Transverse colon (tissue), 4 donors: ENCODE measurements around the gene CAPN15. TPM values are rescaled to one million over a fixed set of nuclear protein-coding genes. Genes with fewer than 3 reads are reported as not detected.

ENCODE experiments used
- DNase-seq: peaks from one replicate; pipeline ENCODE4 v3.0.0-alpha.2; 2019
- H3K27ac ChIP-seq, 4 donors: fragments of 200-600 bp; sonication (generic); 2 replicates each; pipeline ENCODE4 v1.5.1; 2016 to 2018; ENCODE audit warnings: inconsistent platforms in 4 of 4
- H3K27me3 ChIP-seq: fragments of 200-600 bp; sonication (generic); 2 replicates; pipeline ENCODE4 v1.5.1; 2017; ENCODE audit warnings: inconsistent platforms
- H3K36me3 ChIP-seq, 4 donors: fragments of 200-600 bp; sonication (generic); 2 replicates each; pipeline ENCODE4 v1.5.1; 2017 to 2019; ENCODE audit warnings: inconsistent platforms in 4 of 4
- H3K4me1 ChIP-seq, 4 donors: fragments of 200-600 bp; sonication (generic); 2 replicates each; pipeline ENCODE4 v1.5.1; 2017 to 2020; ENCODE audit warnings: inconsistent platforms in 4 of 4
- H3K4me3 ChIP-seq, 4 donors: fragments of 200-600 bp; sonication (generic); 1 replicate in 1 of 4; 2 replicates in 3 of 4; pipeline versions ENCODE4 v1.5.1 to v1.6.1; 2017 to 2019; ENCODE audit warnings: inconsistent platforms in 4 of 4
- H3K9me3 ChIP-seq, 2 donors: fragments of 200-600 bp; sonication (generic); 2 replicates each; pipeline ENCODE4 v1.5.1; 2017 to 2019; ENCODE audit warnings: inconsistent platforms in 2 of 2
- EP300 ChIP-seq: sonication (generic); formaldehyde crosslinking; IDR thresholded peaks from one replicate; pipeline ENCODE4 v1.6.1; 2017; ENCODE audit warnings: antibody characterized with exemption, low read depth
- POLR2A ChIP-seq: fragments of 450-650 bp; IDR thresholded peaks from one replicate; pipeline ENCODE4 v1.6.1; 2016; ENCODE audit warnings: antibody characterized with exemption, mild to moderate bottlenecking, moderate library complexity
- POLR2AphosphoS5 ChIP-seq, 3 donors: sonication (generic); formaldehyde crosslinking; IDR thresholded peaks; one replicate each; pipeline ENCODE4 v1.6.1; 2016; ENCODE audit warnings: antibody characterized with exemption in 3 of 3
- WGBS, 2 donors: methylation state at CpG; one replicate each; pipeline ENCODE4 v1.1.5; 2018; ENCODE audit warnings: low coverage in 1 of 2; 5-methylcytosine and 5-hydroxymethylcytosine counted together
- in situ Hi-C, 4 donors: fragments of 200-750 bp; cut with MboI; loops; one replicate each; pipeline versions ENCODE4 v1.15.0 to v1.15.1; 2017; ENCODE audit warnings: low sequenced_read_pairs in 3 of 4, low pct_ligation_motif_present in 1 of 4, low pct_unique_long_range_greater_than_20kb in 1 of 4
- intact Hi-C: fragments of 100-400 bp; cut with DNase I; formaldehyde crosslinking; loops from one replicate; pipeline ENCODE4 v1.15.1; 2023; ENCODE audit warnings: low total_unique reads
- total RNA-seq, 4 donors: library from RNA; depleted of rRNA; stranded (reverse); fragments of >200 nt; gene quantifications; one replicate each; pipeline ENCODE4 v1.1.0, GENCODE V29; 2016
- TF ChIP-seq, protein P1 (sequence below), 5 experiments: fragments of 200-600 bp in 3 of 5; fragments of 450-650 bp in 2 of 5; sonication (generic) in 3 of 5; IDR thresholded peaks; 1 replicate in 2 of 5; 2 replicates in 3 of 5; pipeline ENCODE4 v1.5.1; 2016 to 2017; ENCODE audit warnings: antibody characterized with exemption in 5 of 5, inconsistent platforms in 3 of 5, mild to moderate bottlenecking in 2 of 5, moderate library complexity in 1 of 5

Gene CAPN15
- total RNA-seq, 4 donors from 2014 or later, result 108 to 388 (median 175) TPM

- Histone ChIP-seq H3K27ac (no peak overlapping the region), H3K4me3 (peak overlapping the region in 1 of 4 donors; percentile 26), H3K36me3 (peaks cover 0 to 10% (median 0%) of the 10 kb centered on the region in 4 donors), H3K9me3 (no peaks in the 10 kb centered on the region), H3K27me3 (no peaks in the 10 kb centered on the region), H3K4me1 (peaks cover 0 to 6% (median 2%) of the 10 kb centered on the region in 4 donors)
- in situ Hi-C loops (no loop called here), intact Hi-C loops (loop anchor here (5.0 kb wide), 1 partner anchor 83 kb away; no protein-coding TSS in a partner anchor)
- TF ChIP-seq POLR2AphosphoS5 (IDR thresholded peaks at IDR 0.05) (peak in 1 of 3 donors; percentile 36), EP300 (no peak), POLR2A (no peak)
- TF ChIP-seq, protein P1, sequence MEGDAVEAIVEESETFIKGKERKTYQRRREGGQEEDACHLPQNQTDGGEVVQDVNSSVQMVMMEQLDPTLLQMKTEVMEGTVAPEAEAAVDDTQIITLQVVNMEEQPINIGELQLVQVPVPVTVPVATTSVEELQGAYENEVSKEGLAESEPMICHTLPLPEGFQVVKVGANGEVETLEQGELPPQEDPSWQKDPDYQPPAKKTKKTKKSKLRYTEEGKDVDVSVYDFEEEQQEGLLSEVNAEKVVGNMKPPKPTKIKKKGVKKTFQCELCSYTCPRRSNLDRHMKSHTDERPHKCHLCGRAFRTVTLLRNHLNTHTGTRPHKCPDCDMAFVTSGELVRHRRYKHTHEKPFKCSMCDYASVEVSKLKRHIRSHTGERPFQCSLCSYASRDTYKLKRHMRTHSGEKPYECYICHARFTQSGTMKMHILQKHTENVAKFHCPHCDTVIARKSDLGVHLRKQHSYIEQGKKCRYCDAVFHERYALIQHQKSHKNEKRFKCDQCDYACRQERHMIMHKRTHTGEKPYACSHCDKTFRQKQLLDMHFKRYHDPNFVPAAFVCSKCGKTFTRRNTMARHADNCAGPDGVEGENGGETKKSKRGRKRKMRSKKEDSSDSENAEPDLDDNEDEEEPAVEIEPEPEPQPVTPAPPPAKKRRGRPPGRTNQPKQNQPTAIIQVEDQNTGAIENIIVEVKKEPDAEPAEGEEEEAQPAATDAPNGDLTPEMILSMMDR (IDR thresholded peaks at IDR 0.05), result peak; percentile 70 to 95 (median 90)
- 0 to 13% methylated on average over 7 to 28 of the region's 34 CpGs for WGBS, 2 donors
- peak; percentile 79 for DNase-seq
Observed at GRCh38 chr16:578870-579405, 51.4 kb downstream of the CAPN15 start.

GRCh38 chr16:580141-580945 is 52.8 kb downstream of the CAPN15 start:
- in situ Hi-C loops (no loop called here), intact Hi-C loops (no loop called here)
- H3K36me3 ChIP-seq, result no peaks in the 10 kb centered on the region
- no peak overlapping the region for H3K4me3 ChIP-seq
- peaks cover 0 to 6% (median 2%) of the 10 kb centered on the region in 4 donors for H3K4me1 ChIP-seq
- DNase-seq, result no peak
- TF ChIP-seq POLR2AphosphoS5 (IDR thresholded peaks at IDR 0.05) (no peak), POLR2A (no peak), EP300 (no peak)
- TF ChIP-seq, protein P1 (IDR thresholded peaks at IDR 0.05), result no peak
- no peaks in the 10 kb centered on the region for H3K27me3 ChIP-seq
- no peak overlapping the region for H3K27ac ChIP-seq
- no peaks in the 10 kb centered on the region for H3K9me3 ChIP-seq
- WGBS, 2 donors, result 93% methylated on average over 27 of the region's 27 CpGs; no CpG with 5 or more reads in 1 of the 2 donors

GRCh38 chr16:580946-581498 is 53.5 kb downstream of the CAPN15 start:
- no peak for DNase-seq
- Histone ChIP-seq H3K36me3 (no peaks in the 10 kb centered on the region), H3K9me3 (no peaks in the 10 kb centered on the region), H3K27ac (no peak overlapping the region), H3K4me3 (no peak overlapping the region), H3K27me3 (no peaks in the 10 kb centered on the region), H3K4me1 (peaks cover 0 to 6% (median 2%) of the 10 kb centered on the region in 4 donors)
- in situ Hi-C loops (no loop called here), intact Hi-C loops (no loop called here)
- WGBS, 2 donors, result 97% methylated on average over 19 of the region's 19 CpGs; no CpG with 5 or more reads in 1 of the 2 donors
- TF ChIP-seq POLR2A, result no peak

DNA sequence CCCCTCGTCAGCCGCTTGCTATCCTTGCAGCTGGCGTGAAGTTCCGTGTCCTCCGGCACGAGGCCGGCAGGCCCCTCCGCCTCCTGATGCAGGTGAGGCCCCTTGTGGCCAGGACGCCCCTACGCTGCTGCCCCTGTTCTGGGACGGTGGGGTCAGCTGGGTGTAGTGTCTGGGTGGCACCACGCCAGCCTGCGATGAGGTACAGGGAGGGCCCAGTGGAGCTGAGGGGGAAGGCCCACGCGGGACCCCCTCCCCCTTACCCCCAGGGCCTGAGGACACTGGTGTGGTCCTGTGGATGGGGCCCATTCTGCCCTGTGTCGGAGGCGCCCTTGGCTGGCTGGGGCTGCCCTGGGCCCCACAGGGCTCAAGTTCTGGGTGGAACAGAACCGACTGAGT is 54.7 kb downstream of the CAPN15 start:
- DNase-seq, result no peak
- intact Hi-C loops (no loop called here), in situ Hi-C loops (no loop called here)
- no peaks in the 10 kb centered on the region for H3K9me3 ChIP-seq
- peaks cover 0 to 8% (median 3%) of the 10 kb centered on the region in 4 donors for H3K4me1 ChIP-seq
- no peaks in the 10 kb centered on the region for H3K27me3 ChIP-seq
- no peak overlapping the region for H3K27ac ChIP-seq
- no peak overlapping the region for H3K4me3 ChIP-seq
- TF ChIP-seq EP300 (no peak), POLR2A (no peak), POLR2AphosphoS5 (IDR thresholded peaks at IDR 0.05) (no peak)
- TF ChIP-seq, protein P1 (IDR thresholded peaks at IDR 0.05), result no peak
- H3K36me3 ChIP-seq, result no peaks in the 10 kb centered on the region
- 91% methylated on average over 7 of the region's 18 CpGs; no CpG with 5 or more reads in 1 of the 2 donors for whole genome bisulfite sequencing, 2 donors
